ENCODE data around the gene POLR2F. TPM values are rescaled to one million over a fixed set of nuclear protein-coding genes. Genes with fewer than 3 reads are reported as not detected.
A peak's percentile ranks its signal among the peaks of the same experiment; 100 is the strongest.

The POLR2F gene
- total RNA-seq, 2 donors from 2014 or later: 53.2 to 62.1 TPM

GRCh38 chr22:37907036-37907954 lies 46.2 kb upstream of the POLR2F start:
- Histone ChIP-seq H3K27me3 (no peaks in the 10 kb centered on the region), H3K9me3 (no peaks in the 10 kb centered on the region), H3K4me1 (peaks cover 0 to 48% of the 10 kb centered on the region in 2 donors), H3K36me3 (no peaks in the 10 kb centered on the region), H3K4me3 (peak overlapping the region; percentile 54 to 73), H3K27ac (peak overlapping the region; percentile 73 to 76)
- TF ChIP-seq CTCF (IDR thresholded peaks at IDR 0.05): no peak
- DNase-seq (ENCODE audit: low spot score): no peak

- TF ChIP-seq CTCF (IDR thresholded peaks at IDR 0.05): no peak
- Histone ChIP-seq H3K27me3 (no peaks in the 10 kb centered on the region), H3K9me3 (no peaks in the 10 kb centered on the region), H3K27ac (no peak overlapping the region), H3K36me3 (peaks cover 9% of the 10 kb centered on the region), H3K4me3 (no peak overlapping the region), H3K4me1 (peaks cover 0 to 46% of the 10 kb centered on the region in 2 donors)
- no peak for DNase-seq (ENCODE audit: low spot score)
Measured at GRCh38 chr22:37909766-37910165, 43.7 kb upstream of the POLR2F start.

- H3K4me1 ChIP-seq: peaks cover 0 to 35% of the 10 kb centered on the region in 2 donors
- H3K4me3 ChIP-seq: no peak overlapping the region
- no peak for DNase-seq (ENCODE audit: low spot score)
- no peak overlapping the region for H3K27ac ChIP-seq
- TF ChIP-seq CTCF (IDR thresholded peaks at IDR 0.05): no peak
- H3K27me3 ChIP-seq: no peaks in the 10 kb centered on the region
- H3K36me3 ChIP-seq: peaks cover 12% of the 10 kb centered on the region
- H3K9me3 ChIP-seq: no peaks in the 10 kb centered on the region
Measured at GRCh38 chr22:37910890-37911672, 42.4 kb upstream of the POLR2F start.

- no peaks in the 10 kb centered on the region for H3K9me3 ChIP-seq
- H3K27ac ChIP-seq: no peak overlapping the region
- H3K4me1 ChIP-seq: peaks cover 0 to 34% of the 10 kb centered on the region in 2 donors
- no peak overlapping the region for H3K4me3 ChIP-seq
- DNase-seq (ENCODE audit: low spot score): no peak
- H3K36me3 ChIP-seq: peaks cover 17% of the 10 kb centered on the region
- no peak for TF ChIP-seq CTCF (IDR thresholded peaks at IDR 0.05)
- H3K27me3 ChIP-seq: no peaks in the 10 kb centered on the region
Measured at GRCh38 chr22:37911697-37912096, 41.8 kb upstream of the POLR2F start.

- DNase-seq (ENCODE audit: low spot score): no peak
- Histone ChIP-seq H3K27me3 (no peaks in the 10 kb centered on the region), H3K9me3 (no peaks in the 10 kb centered on the region), H3K27ac (no peak overlapping the region), H3K4me3 (no peak overlapping the region), H3K36me3 (peaks cover 22% of the 10 kb centered on the region), H3K4me1 (peaks cover 0 to 29% of the 10 kb centered on the region in 2 donors)
- TF ChIP-seq CTCF (IDR thresholded peaks at IDR 0.05): no peak
Measured at GRCh38 chr22:37912171-37912570, 41.3 kb upstream of the POLR2F start.
